Dermis microvascular lymphatic vessel endothelial cell (primary cell): ENCODE measurements around the gene RBBP6. TPM values are rescaled to one million over a fixed set of nuclear protein-coding genes. Genes with fewer than 3 reads are reported as not detected.

Source experiments
- total RNA-seq: library from RNA; depleted of rRNA; stranded (reverse); fragments of >200 nt; gene quantifications from 2 replicates; pipeline ENCODE4 v1.2.1, GENCODE V29; 2014

The RBBP6 gene
- total RNA-seq, 1 donor from 2014 or later = 9.5 TPM

Other genes with a start within 250 kb of the RBBP6 start
- gene TNRC6A, start 190.1 kb downstream of the RBBP6 start, total RNA-seq = 20.2 and 21.5 TPM in 2 replicates